Lung (tissue), 12 donors: ENCODE measurements around the gene SLC23A2. TPM values are rescaled to one million over a fixed set of nuclear protein-coding genes. Genes with fewer than 3 reads are reported as not detected.

Experiments used
- ATAC-seq: fragments of 200-7000 bp; cut with Tn5 transposase; one replicate; pipeline ENCODE4 v1.9.1; 2020; ENCODE audit warnings: moderate number of reproducible peaks; ENCODE audit not compliant: insufficient read depth, low FRiP score
- DNase-seq, 3 donors: peaks; one replicate each; pipeline ENCODE4 v3.0.0-alpha.2; 2013 to 2017
- H3K27ac ChIP-seq, 2 donors: one replicate each; pipeline ENCODE4 v1.5.1; 2013; ENCODE audit warnings: mild to moderate bottlenecking in 2 of 2, moderate library complexity in 2 of 2, control low read depth in 1 of 2, inconsistent platforms in 1 of 2, low read depth in 1 of 2, low read length in 1 of 2
- H3K27me3 ChIP-seq, 3 donors: one replicate each; pipeline ENCODE4 v1.5.1; 2013; ENCODE audit warnings: low read length in 2 of 3; ENCODE audit not compliant: control insufficient read depth in 3 of 3, insufficient read depth in 3 of 3
- H3K36me3 ChIP-seq, 4 donors: one replicate each; pipeline ENCODE4 v1.5.1; 2013; ENCODE audit warnings: low read length in 4 of 4, mild to moderate bottlenecking in 1 of 4, moderate library complexity in 1 of 4; ENCODE audit not compliant: control insufficient read depth in 4 of 4, insufficient read depth in 4 of 4
- H3K4me1 ChIP-seq, 5 donors: one replicate each; pipeline ENCODE4 v1.5.1; 2013; ENCODE audit warnings: low read length in 5 of 5, mild to moderate bottlenecking in 2 of 5, moderate library complexity in 1 of 5; ENCODE audit not compliant: control insufficient read depth in 5 of 5, insufficient read depth in 5 of 5
- H3K4me3 ChIP-seq: one replicate; pipeline ENCODE4 v1.5.1; 2013; ENCODE audit warnings: mild to moderate bottlenecking, control low read depth, moderate library complexity
- H3K9ac ChIP-seq, 2 donors: one replicate each; pipeline ENCODE4 v1.5.1; 2013; ENCODE audit warnings: low read length in 2 of 2, control low read depth in 1 of 2; ENCODE audit not compliant: insufficient read depth in 1 of 2
- H3K9me3 ChIP-seq, 4 donors: one replicate each; pipeline ENCODE4 v1.5.1; 2013; ENCODE audit warnings: low read length in 3 of 4, mild to moderate bottlenecking in 1 of 4, moderate library complexity in 1 of 4; ENCODE audit not compliant: control insufficient read depth in 4 of 4, insufficient read depth in 3 of 4
- WGBS, 2 donors: extraction: QIAGEN DNeasy Blood & Tissue Kit; methylation state at CpG; one replicate each; pipeline ENCODE4 v1.1.7; 2013; 5-methylcytosine and 5-hydroxymethylcytosine counted together
- polyA plus RNA-seq, 2 donors: library from polyadenylated mRNA; stranded (reverse); fragments of 200-250 nt; gene quantifications; one replicate each; pipeline ENCODE4 v1.2.1, GENCODE V29; 2013
- total RNA-seq, 2 donors: library from RNA; depleted of rRNA in 1 of 2; stranded (reverse); fragments of >200 nt in 1 of 2; gene quantifications; one replicate each; pipeline ENCODE4 v1.2.1, GENCODE V29; 2014 to 2021
- TF ChIP-seq, protein P1 (sequence below): IDR thresholded peaks from 2 replicates; pipeline ENCODE4 v1.5.1; 2012; ENCODE audit warnings: mild to moderate bottlenecking; ENCODE audit errors: control extremely low read depth, extremely low read depth
- donor health status: control.
- donor health status: control.
- donor health status: Bipolar disorder and iron deficiency.
- donor health status: healthy.
- donor health status: DM: yes; HTN: yes; CAD: no.

The SLC23A2 gene
- total and polyA plus RNA-seq, 4 donors, result 6.0 to 23.5 (median 14.3) TPM

DNA sequence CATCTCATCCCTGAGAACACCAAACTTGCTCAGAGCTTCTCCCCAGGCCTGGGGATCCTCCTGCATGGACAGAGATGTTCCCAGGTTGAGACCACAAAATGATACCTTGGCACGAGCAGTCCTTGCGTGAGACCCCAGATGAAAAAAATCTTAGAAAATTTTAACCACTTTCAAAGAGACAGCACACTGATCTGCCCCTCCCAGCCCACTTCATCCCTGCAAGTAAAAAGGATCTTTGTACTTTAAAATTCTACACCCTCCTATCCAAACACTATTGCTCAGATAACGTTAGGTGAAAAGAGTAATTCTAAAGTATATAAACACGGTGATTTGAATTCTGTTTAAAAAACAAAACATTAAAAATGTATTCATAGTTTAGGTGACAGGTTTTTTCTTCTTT lies 98.5 kb downstream of the SLC23A2 start:
- WGBS, 2 donors, result 92 to 98% methylated on average over 4 of the region's 4 CpGs
- H3K27me3 ChIP-seq, result no peaks in the 10 kb centered on the region
- ATAC-seq, result no peak
- H3K4me3 ChIP-seq, result no peak overlapping the region
- peaks cover 0 to 12% (median 0%) of the 10 kb centered on the region in 5 donors for H3K4me1 ChIP-seq
- peaks cover 0 to 11% (median 7%) of the 10 kb centered on the region in 4 donors for H3K36me3 ChIP-seq
- DNase-seq, result no peak
- TF ChIP-seq, protein P1, sequence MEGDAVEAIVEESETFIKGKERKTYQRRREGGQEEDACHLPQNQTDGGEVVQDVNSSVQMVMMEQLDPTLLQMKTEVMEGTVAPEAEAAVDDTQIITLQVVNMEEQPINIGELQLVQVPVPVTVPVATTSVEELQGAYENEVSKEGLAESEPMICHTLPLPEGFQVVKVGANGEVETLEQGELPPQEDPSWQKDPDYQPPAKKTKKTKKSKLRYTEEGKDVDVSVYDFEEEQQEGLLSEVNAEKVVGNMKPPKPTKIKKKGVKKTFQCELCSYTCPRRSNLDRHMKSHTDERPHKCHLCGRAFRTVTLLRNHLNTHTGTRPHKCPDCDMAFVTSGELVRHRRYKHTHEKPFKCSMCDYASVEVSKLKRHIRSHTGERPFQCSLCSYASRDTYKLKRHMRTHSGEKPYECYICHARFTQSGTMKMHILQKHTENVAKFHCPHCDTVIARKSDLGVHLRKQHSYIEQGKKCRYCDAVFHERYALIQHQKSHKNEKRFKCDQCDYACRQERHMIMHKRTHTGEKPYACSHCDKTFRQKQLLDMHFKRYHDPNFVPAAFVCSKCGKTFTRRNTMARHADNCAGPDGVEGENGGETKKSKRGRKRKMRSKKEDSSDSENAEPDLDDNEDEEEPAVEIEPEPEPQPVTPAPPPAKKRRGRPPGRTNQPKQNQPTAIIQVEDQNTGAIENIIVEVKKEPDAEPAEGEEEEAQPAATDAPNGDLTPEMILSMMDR, result no peak
- no peaks in the 10 kb centered on the region for H3K9me3 ChIP-seq
- H3K27ac ChIP-seq, result no peak overlapping the region
- no peak overlapping the region for H3K9ac ChIP-seq

DNA sequence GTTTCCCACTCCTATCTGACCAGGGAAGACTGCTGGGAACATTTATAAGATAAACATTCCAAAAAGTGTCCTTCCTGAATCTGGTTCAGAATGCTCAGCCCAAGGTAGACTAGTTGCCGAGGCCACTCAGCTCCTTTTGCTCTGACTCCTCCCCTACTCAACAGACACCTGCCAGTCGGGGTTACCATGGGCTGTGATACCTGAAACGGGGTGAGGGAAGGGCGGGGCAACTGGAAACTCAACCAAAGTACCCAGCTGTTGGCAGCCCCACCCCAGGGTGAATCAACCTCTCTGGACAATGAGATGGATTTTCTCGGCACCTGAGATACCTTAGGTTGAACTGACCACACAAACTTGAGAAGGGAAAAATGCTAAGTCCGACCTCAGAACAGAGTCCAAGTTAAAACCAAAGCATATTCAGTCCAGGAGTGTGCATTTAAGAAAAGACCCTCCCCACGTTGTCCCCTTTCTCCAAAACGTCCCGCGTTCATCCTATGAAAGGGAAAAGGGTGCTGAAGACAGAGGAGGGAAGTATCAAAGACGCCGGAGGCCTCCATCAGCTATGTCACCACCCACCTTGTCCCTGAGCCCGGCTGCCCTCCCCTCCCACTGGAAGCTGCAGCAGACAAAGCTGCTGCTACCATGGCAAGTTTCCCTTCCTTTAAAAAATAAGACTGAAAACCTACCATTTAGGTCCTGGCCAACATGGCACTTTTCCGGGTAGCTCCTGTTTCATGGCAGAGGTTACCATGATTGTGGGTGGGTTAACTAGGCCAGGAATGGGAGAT lies 100.1 kb downstream of the SLC23A2 start:
- H3K4me3 ChIP-seq, result no peak overlapping the region
- peaks cover 0 to 15% (median 8%) of the 10 kb centered on the region in 4 donors for H3K36me3 ChIP-seq
- TF ChIP-seq, protein P1, result no peak
- ATAC-seq (no peak), DNase-seq (no peak)
- no peak overlapping the region for H3K27ac ChIP-seq
- no peaks in the 10 kb centered on the region for H3K27me3 ChIP-seq
- 85 to 92% methylated on average over 14 of the region's 14 CpGs for WGBS, 2 donors
- H3K9me3 ChIP-seq, result no peaks in the 10 kb centered on the region
- peaks cover 0 to 12% (median 0%) of the 10 kb centered on the region in 5 donors for H3K4me1 ChIP-seq
- H3K9ac ChIP-seq, result no peak overlapping the region

DNA sequence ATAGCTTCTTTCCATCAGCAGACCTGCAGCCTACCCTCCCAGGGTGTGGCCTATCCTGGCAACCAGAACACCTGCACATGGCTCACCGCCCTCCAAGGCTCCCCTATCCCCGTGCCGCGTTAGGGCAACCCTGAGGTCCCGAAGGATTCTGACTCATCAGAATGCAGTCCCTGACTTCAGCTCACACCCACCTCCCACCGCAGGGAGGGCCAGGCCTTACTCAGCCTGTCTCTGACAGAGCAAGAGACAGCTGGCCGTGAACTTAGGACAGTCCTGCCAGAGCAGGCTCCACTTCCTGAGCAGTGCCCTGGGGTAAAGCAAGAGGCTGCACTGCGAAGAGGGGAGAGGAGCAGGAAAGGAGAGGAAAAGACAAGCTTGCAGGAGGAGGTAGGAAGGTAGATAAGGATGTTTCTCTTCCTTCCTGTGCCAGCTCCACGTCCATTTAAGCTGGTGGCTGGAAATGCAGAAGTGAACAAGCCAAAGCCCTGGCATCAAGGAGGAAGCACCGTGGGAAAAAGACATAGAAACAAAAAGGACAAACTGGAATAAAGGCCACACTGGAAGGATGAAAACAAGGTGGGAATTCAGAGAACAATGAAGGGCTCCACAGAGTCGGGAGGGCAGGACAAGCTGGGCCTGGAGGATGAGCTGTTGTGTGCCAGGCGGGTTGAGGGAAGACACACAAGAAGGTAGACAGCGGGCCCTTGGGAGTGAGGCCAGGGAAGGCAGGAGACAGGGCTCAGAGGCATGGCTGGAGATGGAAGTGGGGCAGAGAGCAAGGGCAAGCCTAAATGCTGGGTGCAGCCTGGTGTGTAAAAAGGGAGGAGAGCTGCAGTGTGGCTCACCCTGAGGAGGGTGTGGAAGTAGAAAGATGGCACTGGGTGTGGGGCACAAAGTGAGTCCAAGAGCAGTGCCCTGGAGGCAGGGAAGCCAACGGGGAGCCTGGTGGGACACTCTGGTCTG lies 102.7 kb downstream of the SLC23A2 start:
- DNase-seq (peak in 1 of 3 donors; percentile 36), ATAC-seq (peak; percentile 48)
- Histone ChIP-seq H3K9me3 (no peaks in the 10 kb centered on the region), H3K9ac (no peak overlapping the region), H3K36me3 (peaks cover 0 to 19% (median 8%) of the 10 kb centered on the region in 4 donors), H3K27ac (no peak overlapping the region), H3K27me3 (no peaks in the 10 kb centered on the region), H3K4me1 (peaks cover 0 to 11% (median 0%) of the 10 kb centered on the region in 5 donors), H3K4me3 (no peak overlapping the region)
- TF ChIP-seq, protein P1, result no peak
- 65 to 72% methylated on average over 14 of the region's 14 CpGs for WGBS, 2 donors
